HCEC 1CT (cell line): ENCODE results near the gene PHACTR1.

ENCODE experiments used
- DNase-seq: peaks from one replicate; pipeline ENCODE4 v3.0.0-alpha.2; 2017

The PHACTR1 gene

GRCh38 chr6:13038741-13039190, 322.2 kb downstream of the PHACTR1 start:
- DNase-seq = no peak

DNA sequence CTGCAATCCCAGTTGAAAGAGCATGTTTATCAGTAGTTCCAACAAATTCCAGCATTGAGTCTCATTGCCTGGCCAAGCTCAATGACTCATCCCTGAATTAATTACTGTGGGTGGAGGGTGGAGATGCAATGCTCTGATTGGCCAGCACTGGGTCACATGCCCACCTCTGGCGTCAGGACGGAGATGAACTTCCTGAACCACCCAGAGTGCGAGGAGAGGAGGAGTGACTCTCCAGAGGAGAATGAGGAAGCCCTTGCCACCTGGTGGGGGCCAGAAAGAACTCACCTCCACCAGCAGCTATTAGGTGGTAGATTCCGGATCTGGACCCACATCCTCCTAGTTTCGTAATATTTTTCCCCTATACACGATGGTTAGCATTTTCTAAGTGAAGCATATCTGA, 327.8 kb downstream of the PHACTR1 start:
- DNase-seq = peak; percentile 29

- no peak for DNase-seq
Measured at GRCh38 chr6:13044896-13045295, 328.3 kb downstream of the PHACTR1 start.

GRCh38 chr6:13045676-13046075, 329.1 kb downstream of the PHACTR1 start:
- DNase-seq = no peak

GRCh38 chr6:13046084-13046483, 329.5 kb downstream of the PHACTR1 start:
- no peak for DNase-seq

- no peak for DNase-seq
Measured at GRCh38 chr6:13048113-13048512, 331.5 kb downstream of the PHACTR1 start.

GRCh38 chr6:13049666-13050254, 333.2 kb downstream of the PHACTR1 start:
- no peak for DNase-seq

GRCh38 chr6:13053006-13053461, 336.5 kb downstream of the PHACTR1 start:
- no peak for DNase-seq

DNA sequence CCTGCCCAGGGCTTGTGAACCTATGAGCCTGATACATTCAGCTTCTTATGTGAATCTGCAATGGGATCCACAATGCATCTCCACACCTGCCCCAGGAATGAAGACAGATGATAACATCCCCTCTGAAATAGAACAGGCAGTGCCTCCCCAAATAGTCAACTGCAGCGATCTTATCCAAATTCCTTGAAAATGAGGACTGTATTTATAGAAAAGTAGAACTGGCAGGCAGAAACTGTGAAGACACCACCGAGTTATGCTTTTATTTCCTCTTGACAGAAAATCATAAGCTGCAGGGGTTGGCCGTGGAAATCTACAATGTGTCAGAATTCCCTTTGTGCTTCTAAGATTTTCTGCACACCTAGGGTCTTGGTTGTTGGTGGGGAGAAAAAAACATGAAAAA, 341.5 kb downstream of the PHACTR1 start:
- DNase-seq = no peak

DNA sequence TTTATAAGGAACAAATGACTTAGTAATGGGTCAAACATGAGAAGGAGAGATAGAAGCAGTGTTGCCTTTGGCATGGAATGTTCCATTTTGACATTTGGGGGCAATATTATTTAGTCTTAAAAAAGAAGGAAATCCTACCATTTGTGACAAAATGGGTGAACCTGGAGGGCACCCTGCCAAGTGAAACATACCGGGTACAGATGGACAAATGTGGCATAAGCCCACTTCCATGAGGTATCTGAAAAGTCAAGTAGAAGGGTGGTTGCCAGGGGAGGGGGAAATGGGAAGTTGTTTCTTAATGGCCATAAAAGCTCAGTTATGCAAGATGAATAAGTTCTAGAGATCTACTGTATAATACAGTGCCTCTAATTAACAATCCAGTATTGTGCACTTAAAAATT, 342.5 kb downstream of the PHACTR1 start:
- no peak for DNase-seq

GRCh38 chr6:13063300-13063918, 346.8 kb downstream of the PHACTR1 start:
- no peak for DNase-seq

DNA sequence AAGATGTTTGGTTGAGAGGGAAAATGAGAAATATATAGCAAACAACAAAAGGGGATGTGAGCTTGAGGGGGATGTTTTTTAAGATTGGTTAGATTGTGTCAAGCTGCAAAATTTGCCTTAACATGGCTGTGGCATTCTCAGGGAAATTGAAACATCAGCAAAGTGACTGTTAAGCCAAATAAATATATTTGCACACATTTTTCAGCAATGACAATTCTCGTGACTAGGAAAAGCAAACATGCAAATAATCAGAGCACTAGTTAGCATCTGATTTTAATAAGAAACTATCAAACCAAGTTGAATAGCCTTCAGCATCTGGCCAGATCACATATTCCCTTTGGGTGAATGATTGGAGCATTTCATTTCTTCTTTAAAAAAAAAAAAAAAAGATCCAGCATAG, 349.0 kb downstream of the PHACTR1 start:
- DNase-seq = no peak

DNA sequence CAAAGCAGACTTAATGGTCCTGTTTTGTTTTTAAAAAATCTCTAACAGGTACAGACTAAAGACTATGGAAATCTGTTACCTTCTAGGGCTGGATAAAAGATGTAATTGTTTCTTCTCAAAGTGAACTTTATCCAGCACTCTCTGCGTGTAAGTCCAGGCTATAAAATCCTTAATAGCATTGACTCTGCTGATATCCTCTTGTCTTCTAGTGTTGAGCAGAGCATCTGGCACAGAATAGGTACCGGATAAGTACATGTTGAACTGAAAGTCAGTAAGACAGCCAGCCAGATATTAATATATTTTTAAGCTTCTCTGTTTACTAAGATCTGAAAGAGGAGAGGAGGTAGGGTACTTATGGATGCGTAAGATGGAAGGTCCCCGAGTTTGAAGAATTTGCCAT, 349.5 kb downstream of the PHACTR1 start:
- no peak for DNase-seq

DNA sequence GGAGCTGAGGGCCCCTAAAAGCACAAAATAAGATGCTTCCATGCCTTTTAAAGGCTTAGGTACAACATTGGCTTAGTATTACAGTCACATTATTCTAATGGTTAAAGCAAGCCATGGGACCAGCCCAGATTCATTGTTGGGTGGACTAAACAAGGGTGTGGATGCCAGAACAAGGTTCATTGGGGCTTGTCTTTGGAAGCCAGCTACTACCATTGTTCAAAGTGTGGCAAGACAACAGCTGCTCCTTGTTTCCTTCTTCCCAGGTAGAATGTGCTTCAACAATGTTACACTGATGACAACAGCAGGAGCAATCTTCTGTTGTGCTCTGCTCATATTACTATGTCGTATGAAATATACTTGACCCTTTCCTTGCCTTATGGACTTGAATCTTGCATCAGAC, 350.3 kb downstream of the PHACTR1 start:
- DNase-seq = no peak

GRCh38 chr6:13068586-13069210, 352.1 kb downstream of the PHACTR1 start:
- no peak for DNase-seq

GRCh38 chr6:13071550-13072345, 355.2 kb downstream of the PHACTR1 start:
- no peak for DNase-seq

- DNase-seq = no peak
Measured at GRCh38 chr6:13072686-13073347, 356.2 kb downstream of the PHACTR1 start.

- DNase-seq = no peak
Measured at GRCh38 chr6:13074415-13075140, 358.0 kb downstream of the PHACTR1 start.

DNA sequence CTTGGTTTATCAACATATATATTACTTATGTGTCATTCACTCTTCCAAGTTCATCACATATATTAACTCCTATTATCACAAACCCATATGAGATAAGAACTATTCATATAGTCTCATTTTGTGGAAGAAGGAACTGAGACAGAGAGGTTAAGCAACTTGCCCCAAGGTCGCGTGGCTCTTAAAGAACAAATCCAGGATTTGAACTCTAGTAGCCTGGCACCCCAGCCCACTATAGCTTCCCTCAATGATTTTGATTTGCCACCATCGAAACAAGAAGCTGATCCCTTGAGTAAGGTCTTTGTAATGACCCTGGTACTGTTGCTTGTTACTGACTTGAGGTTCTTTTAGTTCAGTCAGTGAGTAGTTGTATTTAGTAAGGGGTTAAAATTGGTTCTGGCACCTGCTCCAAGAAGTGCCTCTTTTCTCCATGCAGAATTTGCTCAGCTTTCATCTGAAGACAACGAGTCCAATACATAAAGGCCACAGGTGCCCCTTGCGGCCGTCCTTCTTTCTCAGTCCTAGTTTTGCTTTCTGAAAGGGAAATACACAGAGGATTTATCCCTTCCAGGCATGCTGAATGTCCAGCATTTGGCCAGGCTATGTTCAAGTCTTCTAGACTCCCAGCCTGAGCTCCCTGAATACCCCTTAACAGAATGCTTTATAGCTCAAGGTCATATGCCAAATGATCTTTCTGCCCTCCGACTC, 358.7 kb downstream of the PHACTR1 start:
- DNase-seq = no peak

- no peak for DNase-seq
Measured at GRCh38 chr6:13076575-13076974, 360.0 kb downstream of the PHACTR1 start.

GRCh38 chr6:13077117-13077516, 360.6 kb downstream of the PHACTR1 start:
- DNase-seq = no peak
